NAMALWA (cell line): ENCODE data around the gene TMEM72.

Experiments used
- DNase-seq: peaks from one replicate; pipeline ENCODE4 v3.0.0-alpha.2; 2015; ENCODE audit warnings: low spot score

TMEM72 gene

DNA sequence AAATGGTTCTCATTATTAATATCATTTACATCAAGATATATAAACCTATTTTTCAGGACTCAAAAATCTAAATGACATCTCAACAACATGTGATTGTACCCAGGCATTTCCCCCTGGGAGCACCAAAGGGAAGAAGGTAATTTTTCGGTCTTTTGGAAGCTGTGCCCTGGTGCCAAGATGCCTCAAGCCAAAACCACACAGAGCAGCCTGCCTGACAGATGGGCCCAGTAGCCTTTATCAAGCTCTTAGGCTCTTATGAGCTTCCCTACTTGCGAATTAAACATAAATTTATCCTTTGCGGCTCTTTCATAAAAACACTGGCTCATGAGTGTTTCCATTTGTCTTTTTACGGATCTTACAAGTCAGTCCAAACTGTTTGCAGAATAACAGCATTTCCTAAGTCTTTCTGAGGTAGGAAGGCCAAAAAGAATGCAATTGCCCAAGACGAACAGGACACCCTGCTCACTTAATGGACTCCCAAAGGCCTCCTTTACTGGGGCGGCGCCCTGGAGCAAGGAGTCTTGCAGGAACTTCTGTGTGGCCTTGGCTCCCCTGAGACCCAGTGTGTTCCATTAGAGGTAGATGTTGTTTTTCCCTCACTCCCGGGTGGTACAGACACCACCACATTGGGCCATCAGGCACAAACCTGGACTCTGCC, 44.4 kb downstream of the TMEM72 start:
- DNase-seq, result no peak

DNA sequence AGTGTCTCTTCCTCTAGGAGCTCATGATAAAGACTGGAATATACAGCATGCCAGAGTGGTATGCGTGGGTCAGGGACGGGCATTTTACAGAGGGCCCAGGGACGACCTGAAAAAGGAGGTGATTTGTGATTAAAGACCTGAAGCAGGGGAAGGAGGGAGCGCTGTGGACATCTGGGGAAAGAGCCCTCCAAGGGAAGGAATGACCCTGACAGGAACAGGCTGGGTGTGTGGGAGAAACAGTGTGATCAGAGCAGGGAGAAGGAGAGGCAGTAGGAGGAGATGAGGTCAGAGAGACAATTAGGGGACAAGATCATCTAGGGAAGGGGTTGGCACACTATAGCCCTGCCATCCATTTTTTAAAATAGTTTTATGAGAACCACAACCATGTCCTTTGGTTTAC, 45.1 kb downstream of the TMEM72 start:
- DNase-seq, result no peak

- DNase-seq, result no peak
These were observed 45.9 kb downstream of the TMEM72 start for GRCh38 chr10:44956717-44957706.

DNA sequence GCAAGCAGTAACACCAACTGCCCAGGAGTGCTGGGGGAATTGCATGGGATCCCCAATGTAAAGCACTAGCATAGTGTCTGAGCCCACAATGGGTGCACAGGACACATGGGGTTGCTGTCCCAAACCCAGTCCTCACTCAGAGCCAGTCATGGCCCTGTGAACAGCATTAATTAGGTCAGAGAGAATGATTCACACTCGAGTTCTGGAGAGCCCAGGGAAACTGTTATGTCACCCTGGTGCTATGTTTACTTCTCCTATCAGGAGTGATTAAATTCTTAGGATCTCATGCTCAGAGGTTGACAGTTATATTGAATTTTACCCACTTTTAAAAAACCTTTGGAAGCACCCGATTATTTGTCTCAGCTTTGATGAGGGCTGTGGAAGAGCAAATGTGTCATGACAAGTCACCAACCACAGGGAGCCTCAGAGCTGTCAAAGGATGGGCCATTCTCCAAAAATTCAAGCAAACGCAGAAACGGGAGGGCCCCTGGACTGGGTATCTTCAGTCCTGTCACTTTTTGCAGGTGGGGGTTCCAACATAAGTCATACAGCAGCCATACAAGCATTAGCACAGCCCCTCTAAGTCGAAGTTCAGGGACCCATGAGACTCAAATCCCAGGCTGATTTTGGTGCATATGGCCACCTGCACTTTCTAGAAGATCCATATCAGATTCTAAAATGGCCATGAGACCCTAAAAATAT, 47.2 kb downstream of the TMEM72 start:
- DNase-seq, result no peak

DNA sequence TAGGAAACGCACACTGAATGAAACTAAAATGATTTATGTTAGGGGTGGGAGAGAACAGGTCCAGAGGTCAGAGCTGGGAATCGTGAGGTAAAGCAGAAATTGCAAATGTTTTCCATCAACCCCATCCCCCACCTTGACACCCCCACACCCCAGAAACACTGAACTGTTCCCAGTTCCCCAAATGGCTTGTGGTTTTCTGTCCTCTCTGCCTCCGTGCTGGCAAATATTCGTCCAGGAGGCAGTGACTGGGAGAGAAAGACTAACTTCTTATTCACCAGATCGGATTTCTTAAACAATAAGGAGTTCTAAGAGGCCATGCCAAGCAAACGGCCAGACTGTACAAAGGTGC, 47.7 kb downstream of the TMEM72 start:
- no peak for DNase-seq

DNA sequence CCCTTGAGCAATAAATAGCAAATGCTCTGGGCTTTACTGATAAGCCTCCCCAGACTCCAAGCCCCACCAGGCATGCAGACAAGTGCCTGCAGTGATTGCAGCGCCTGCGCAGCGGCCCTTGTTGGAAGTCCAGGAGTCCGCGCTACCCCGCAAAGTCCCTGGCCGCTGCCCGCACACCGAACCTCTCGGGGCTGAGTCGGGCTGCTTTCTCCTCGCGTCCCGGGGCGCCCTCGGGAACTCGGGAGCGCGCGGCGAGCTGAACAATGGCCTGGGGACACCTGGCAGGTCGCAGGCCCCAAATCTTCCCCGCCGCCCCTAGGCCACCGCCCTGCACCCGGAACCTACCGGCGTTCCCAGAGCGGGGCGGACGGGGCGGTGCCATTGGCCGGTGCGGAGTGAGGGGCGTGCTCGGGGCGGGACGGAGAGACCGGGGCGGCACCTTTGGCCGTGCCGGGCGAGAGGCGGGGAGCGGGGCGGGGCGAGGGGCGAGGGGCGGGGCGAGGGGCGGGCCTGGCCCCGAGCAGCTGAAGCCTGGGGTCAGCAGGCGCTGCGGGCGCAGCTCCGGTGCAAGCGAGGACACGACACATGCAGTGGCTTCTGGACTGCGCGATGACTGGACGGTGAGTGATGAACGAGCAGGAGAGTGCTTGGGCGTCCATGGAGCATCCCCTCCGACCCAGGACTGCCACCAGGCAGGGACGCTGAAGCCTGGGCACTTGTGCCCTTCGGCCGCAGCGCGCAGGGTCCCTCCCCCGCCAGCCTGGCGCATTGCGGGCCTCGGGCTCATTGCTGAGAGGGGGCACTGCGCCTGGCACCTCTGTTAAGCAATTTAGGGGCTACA, 48.3 kb downstream of the TMEM72 start, which contains the start of gene RASSF4:
RASSF4 (plus strand) TSS at position 556 of the 841 bp plus-strand sequence. CDS start 10,401 bp downstream, outside the sequence.
- peak; percentile 87 for DNase-seq

GRCh38 chr10:44960088-44960460, 48.9 kb downstream of the TMEM72 start:
- no peak for DNase-seq

DNA sequence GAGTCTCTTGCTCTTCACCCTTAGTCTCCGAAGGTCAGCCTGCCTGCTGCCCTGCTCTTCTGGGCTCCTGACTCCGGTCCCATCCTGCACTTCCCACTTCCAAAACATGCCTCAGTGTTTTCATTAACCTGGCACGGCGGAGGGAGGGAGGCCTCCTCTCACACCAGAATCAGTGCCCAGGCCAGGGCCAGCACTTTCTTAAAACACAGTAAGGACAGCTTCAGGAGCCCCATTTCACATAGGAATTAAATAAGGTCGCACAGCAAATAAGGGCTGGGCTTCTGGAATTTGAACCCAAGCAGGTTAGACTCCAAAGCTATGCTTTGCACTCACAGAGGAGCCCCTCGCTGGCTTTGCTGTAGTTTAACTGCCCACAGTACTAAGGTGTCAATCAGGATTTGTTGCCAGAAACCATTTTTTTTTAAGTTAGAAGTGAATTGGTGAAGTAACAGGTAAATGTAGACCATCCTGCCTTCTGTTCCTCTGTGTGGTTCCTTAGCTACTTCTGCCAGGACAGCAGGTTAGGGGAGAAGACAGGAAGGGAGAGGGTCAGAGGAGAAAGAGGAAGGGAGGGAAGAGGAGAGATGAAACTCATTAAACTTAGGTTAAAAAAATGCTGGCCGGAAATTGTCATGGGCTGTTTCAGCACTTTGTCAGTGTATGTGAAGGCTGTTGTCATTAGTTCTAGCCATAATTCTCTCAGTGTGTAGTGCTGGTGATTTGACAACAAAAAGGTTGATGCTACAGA, 49.5 kb downstream of the TMEM72 start:
- no peak for DNase-seq

DNA sequence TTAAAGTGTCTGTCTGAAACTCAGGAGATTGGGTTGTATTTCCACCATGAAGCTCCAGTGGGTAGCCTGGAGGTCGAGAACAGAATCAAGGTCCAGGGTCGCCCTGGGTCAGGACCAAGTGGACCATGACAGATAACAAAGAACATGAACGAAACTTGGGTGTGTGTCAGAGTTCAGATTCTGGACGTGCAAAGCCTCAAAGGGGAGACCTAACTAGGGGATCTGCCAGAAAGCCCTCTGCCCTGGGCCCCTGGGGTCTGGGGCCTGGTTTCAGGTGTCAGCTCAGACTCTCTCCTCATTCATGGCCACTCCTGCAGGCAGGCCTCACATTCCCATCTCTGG, 50.1 kb downstream of the TMEM72 start:
- DNase-seq, result no peak

DNA sequence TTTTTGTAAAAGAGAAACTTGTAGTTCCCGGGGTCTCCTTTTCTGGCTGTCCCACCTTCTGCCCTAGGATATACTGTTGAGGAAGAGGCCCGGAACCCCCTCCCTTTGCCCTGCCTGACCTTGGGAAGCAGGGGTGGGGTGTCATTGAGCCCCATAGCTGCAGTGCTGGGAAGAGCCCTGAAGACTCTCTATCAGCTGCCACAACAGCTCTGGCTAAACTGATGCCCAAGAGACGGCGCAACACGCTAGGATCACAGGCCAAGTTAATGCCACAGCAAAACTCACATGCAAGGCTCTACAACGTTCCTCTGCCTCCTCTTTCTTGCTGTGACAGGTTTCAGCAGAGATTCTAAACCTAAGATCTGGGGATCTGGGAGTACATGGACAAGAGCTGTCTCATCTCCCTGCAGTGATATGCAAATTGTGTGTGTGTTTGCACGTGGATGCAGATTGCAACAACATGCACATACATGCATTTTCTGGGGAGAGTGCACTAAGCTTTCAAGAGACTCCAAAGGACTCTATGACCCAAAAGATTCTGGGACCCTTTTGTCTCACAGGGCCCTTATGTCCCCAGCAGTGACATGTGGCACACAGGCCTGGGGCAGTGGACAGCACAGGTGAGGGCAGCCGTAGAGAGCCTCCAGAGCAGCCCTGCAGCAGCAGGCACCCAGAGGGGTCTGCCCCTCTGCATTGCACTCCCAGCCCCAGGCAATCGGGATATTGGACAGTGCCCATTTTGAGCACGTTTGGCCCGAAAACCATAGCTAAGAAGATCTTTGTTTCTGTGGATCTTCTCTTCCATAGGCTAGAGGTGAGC, 51.0 kb downstream of the TMEM72 start:
- DNase-seq, result no peak

GRCh38 chr10:44962870-44963738, 52.0 kb downstream of the TMEM72 start:
- DNase-seq, result peak; percentile 61

GRCh38 chr10:44963772-44964633, 52.9 kb downstream of the TMEM72 start:
- peak; percentile 59 for DNase-seq

- DNase-seq, result no peak
These were observed 54.0 kb downstream of the TMEM72 start for GRCh38 chr10:44965104-44965503.

- peak; percentile 30 for DNase-seq
These were observed 54.5 kb downstream of the TMEM72 start for GRCh38 chr10:44965651-44966097.

- DNase-seq, result no peak
These were observed 55.1 kb downstream of the TMEM72 start for GRCh38 chr10:44966129-44966815.

DNA sequence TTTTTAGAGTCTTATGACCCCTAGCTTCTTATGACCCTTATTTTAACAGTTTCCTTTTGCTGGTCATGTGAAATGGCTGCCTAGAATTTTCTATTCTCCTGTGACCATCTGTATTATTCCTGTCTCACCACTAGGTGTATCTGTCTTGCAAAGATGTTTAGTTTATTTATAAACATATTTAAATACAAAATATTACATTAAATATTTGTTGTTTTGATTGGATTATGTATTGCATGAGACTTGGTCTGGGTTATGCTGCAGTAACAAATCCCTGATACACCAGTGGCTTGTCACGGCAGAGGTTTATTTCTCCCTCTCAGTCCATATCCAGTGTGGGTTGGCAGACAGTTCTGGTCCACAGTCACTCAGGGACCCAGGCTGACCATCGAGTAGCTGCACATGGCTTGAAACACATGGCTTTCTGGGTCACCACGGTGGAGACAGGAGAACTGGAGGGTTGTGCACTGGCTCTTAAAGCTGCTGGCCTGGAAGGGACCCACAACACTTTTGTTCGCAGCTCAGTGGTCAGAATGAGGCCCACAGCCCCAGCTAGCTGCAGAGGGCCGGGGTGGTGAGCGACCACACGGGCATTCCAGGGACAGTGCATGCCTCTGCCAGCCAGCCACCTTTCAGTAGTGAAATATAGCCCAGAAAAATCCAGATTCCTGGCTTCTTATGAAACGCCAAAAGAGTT, 55.8 kb downstream of the TMEM72 start:
- no peak for DNase-seq

GRCh38 chr10:44967616-44968015, 56.5 kb downstream of the TMEM72 start:
- DNase-seq, result no peak
